22Rv1 (cell line): ENCODE measurements around the gene NCOA1.

Experiments
- H3K27ac ChIP-seq: fragments of 450-650 bp; 2 replicates; pipeline ENCODE4 v1.5.1; 2017
- ZFX ChIP-seq: fragments of 450-650 bp; IDR thresholded peaks from 2 replicates; pipeline ENCODE4 v1.6.1; 2017; ENCODE audit warnings: antibody characterized with exemption, borderline replicate concordance
- TF ChIP-seq, protein P1 (sequence below): fragments of 450-650 bp; IDR thresholded peaks from 2 replicates; pipeline ENCODE4 v1.5.1; 2017; ENCODE audit warnings: mild to moderate bottlenecking

Gene NCOA1

DNA sequence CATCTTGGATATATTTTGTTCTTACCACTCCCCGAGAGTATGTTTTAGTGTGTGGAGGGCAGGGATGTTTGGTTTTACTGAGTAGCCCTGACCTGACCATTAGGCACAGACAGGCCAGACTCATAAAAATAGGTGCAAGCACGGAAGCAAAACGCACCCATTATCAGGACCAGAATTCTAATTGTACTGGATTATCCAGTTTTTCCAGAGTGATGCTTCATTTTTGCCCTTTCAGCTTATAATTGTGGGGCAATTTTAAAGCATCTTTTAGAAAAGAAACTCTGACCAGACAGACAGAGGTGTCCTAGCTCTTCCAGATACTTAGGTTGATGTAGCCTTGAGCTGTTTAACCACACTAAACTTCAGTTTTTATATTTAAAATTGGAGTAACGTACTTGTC lies 4.4 kb downstream of the NCOA1 start:
- TF ChIP-seq, protein P1, sequence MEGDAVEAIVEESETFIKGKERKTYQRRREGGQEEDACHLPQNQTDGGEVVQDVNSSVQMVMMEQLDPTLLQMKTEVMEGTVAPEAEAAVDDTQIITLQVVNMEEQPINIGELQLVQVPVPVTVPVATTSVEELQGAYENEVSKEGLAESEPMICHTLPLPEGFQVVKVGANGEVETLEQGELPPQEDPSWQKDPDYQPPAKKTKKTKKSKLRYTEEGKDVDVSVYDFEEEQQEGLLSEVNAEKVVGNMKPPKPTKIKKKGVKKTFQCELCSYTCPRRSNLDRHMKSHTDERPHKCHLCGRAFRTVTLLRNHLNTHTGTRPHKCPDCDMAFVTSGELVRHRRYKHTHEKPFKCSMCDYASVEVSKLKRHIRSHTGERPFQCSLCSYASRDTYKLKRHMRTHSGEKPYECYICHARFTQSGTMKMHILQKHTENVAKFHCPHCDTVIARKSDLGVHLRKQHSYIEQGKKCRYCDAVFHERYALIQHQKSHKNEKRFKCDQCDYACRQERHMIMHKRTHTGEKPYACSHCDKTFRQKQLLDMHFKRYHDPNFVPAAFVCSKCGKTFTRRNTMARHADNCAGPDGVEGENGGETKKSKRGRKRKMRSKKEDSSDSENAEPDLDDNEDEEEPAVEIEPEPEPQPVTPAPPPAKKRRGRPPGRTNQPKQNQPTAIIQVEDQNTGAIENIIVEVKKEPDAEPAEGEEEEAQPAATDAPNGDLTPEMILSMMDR, result no peak
- TF ChIP-seq ZFX, result no peak

DNA sequence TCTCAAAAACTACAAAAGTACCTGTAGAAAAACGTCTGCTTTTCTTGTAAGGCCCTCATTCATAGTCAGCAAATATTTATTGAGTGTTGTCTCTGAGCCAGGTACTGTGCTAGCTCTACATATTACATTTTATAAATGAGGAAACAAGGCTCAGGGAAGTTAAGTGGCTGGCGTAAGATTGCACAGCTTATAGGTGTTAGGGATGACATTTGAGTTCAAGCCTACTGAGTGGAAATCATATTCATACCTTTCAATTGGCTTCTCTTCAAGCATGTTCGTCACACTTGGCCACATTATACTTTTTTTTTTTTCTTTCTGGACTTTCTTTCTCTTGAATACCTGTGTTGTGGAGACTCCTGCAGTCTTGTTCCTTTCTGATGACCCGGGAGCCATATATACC lies 5.9 kb downstream of the NCOA1 start:
- TF ChIP-seq, protein P1, result no peak
- TF ChIP-seq ZFX, result no peak

More for the DNA sequence above, 4.4 kb downstream of the NCOA1 start:
- no peak overlapping the region for H3K27ac ChIP-seq

DNA sequence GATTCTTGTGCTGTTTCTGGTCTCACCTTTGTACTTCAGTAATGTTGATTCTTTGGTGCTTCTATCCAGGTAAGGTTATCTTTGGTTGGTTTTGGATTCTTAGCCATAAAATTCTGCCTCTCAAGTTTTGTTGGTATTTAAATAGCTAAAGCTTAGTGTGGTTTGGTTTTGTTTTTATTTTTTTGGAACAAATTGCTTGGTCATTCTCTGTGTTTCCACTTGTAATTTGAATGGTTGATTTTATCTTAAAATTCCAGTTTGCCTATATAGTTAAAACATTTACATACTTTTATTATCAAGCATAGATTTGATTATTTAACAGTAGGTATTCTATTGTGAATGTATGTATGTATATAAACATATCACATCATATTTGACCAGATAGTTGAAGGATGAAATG lies 6.6 kb downstream of the NCOA1 start:
- TF ChIP-seq, protein P1, result no peak
- TF ChIP-seq ZFX, result no peak
- H3K27ac ChIP-seq, result no peak overlapping the region

More for the DNA sequence above, 5.9 kb downstream of the NCOA1 start:
- no peak overlapping the region for H3K27ac ChIP-seq

DNA sequence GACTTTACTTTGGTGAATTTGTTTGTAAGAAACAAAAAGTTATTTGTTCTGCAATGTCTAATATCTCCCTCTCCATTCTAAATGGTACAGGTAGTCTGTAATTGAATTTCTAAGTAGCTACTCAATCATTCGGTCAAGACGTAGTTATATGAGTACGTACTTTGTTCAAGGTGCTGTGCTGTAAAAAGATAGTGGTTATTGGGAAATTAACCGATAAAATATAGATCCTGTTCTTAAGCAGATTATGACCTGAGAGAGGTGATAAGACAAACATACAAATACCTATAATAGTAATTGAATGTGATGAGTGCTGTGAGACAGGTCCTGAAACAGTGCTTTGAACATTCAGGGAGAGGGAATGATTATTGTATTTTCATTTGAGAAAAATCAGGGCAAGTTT lies 7.1 kb downstream of the NCOA1 start:
- no peak overlapping the region for H3K27ac ChIP-seq
- TF ChIP-seq, protein P1, result no peak
- no peak for TF ChIP-seq ZFX

DNA sequence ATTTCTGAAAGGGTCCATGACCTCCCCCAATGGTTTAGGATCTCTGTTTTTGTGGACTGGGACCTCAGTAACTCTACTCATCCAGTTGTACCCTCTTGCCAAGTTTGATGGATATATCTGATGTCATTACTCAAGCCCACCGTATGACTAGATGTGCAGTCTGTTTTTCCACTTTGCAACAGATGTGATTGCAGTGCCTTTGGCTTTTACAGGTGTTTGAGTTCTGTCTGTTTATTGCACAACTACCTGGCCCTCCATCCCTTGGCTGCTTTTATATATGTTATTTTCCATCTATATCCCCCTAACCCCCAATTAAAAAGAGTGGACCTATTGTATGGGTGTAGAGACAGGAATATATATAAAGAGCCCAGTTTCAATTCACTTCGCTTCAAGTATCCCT lies 10.8 kb downstream of the NCOA1 start:
- no peak for TF ChIP-seq ZFX
- TF ChIP-seq, protein P1, result no peak

DNA sequence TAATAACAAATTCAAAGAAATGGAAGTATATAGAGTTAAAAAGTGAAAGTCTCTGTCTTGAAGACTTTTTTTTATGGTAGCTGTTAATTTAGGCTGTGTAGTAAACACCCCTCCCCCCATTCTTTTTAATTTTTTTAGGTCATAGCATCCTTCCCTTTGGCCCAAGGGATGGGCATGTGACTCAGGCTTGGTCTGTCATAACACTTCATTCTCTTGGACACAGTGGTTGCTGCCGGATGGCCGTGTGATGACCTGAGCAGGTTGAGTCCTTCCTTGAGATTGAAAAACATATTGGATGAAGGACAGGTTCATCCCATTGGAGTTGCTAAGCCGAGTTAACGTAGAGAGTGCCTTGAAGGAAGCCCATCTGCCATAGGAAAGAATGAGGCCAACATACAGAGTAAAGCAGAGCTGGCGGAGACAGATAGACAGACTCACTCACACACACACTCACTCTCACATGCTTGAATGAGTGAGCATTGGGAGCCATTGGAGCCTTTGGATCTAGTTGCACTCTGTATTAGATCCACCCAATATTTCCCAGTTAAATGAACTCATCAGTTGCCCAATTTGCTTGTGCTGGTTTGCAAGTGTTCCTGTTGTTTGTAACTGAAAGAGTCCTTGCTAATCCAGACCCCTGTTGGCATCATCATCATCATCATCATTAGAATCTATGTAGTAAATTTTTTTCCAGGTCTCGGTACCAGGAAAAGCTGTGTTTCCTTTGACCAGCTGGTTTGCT lies 14.7 kb downstream of the NCOA1 start:
- H3K27ac ChIP-seq, result no peak overlapping the region
- TF ChIP-seq ZFX, result no peak
- TF ChIP-seq, protein P1, result no peak

More for the DNA sequence above, 10.8 kb downstream of the NCOA1 start:
- H3K27ac ChIP-seq, result no peak overlapping the region

DNA sequence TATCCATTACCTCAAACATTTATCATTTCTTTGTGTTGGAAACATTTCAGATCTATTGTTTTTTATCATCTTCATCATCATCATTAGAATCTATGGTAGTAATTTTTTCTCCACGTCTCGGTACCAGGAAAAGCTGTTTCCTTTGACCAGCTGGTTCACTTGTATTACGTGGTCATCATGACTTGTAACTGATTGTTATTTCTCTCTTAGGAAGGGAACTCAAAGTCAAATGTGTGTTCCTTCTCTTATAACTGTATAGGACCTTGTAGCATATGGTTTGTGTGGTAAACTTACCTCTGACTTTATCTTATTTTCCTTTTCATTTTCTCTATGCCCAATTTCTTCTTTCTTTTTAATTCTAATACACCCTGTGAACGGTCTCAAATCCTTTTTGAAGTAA lies 16.5 kb downstream of the NCOA1 start:
- no peak for TF ChIP-seq ZFX
- TF ChIP-seq, protein P1, result no peak
- H3K27ac ChIP-seq, result no peak overlapping the region
